Bronchial epithelial cell (primary cell): ENCODE data around the gene TEX9. TPM values are rescaled to one million over a fixed set of nuclear protein-coding genes. Genes with fewer than 3 reads are reported as not detected.

Source experiments
- DNase-seq: peaks from one replicate; pipeline ENCODE4 v3.0.0-alpha.2; 2010; ENCODE audit warnings: low read depth
- FAIRE-seq: peaks from 2 replicates; lab custom pipeline; 2011; peaks lifted over from hg19 to GRCh38; lab: Jason Lieb, UNC
- H3K27me3 ChIP-seq: 2 replicates; pipeline ENCODE4 v1.5.1; 2011; ENCODE audit warnings: low read length; ENCODE audit not compliant: control insufficient read depth, insufficient read depth
- H3K36me3 ChIP-seq: 2 replicates; pipeline ENCODE4 v1.5.1; 2011; ENCODE audit warnings: low read length; ENCODE audit not compliant: control insufficient read depth, insufficient read depth
- H3K4me3 ChIP-seq: 2 replicates; pipeline ENCODE4 v1.5.1; 2011; ENCODE audit warnings: mild to moderate bottlenecking, low read depth, low read length, control low read depth
- total RNA-seq: library from RNA; depleted of rRNA; stranded (reverse); fragments of >200 nt; gene quantifications from 2 replicates; pipeline ENCODE4 v1.2.1, GENCODE V29; 2014
- TF ChIP-seq, protein P1 (sequence below): IDR thresholded peaks from 2 replicates; pipeline ENCODE4 v1.5.1; 2011; ENCODE audit warnings: mild to moderate bottlenecking, moderate library complexity, low read length, control low read depth, inconsistent platforms; ENCODE audit not compliant: insufficient read depth, severe bottlenecking

TEX9 gene
- total RNA-seq, 1 donor from 2014 or later: 2.6 TPM

DNA sequence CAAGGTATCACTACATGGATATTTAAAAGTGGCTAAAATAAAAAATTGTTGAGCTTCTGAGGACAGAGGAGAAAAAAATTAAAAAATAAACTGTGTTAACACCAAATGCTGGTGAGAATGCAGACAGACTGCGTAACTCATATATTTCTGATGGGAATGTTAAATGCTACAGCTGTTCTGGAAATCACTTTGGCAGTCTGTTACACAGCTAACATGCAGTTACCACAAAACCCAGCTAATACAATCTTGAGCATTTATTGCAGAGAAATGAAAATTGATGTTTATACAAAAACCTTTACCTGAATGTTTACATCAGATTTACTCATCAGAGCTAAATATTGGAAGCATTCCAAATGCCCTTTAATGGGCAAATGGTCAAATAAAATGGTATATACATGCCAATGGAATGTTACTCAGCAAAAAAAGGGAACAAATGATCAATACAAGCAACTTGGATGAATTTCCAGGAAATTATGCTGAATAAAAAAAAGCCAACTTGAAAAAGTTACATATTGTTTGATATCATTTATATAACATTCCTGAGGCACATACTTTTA, 75.1 kb downstream of the TEX9 start:
- DNase-seq (peak; percentile 21), FAIRE-seq (no peak)
- Histone ChIP-seq H3K36me3 (no peaks in the 10 kb centered on the region), H3K4me3 (no peak overlapping the region), H3K27me3 (no peaks in the 10 kb centered on the region)
- TF ChIP-seq, protein P1, sequence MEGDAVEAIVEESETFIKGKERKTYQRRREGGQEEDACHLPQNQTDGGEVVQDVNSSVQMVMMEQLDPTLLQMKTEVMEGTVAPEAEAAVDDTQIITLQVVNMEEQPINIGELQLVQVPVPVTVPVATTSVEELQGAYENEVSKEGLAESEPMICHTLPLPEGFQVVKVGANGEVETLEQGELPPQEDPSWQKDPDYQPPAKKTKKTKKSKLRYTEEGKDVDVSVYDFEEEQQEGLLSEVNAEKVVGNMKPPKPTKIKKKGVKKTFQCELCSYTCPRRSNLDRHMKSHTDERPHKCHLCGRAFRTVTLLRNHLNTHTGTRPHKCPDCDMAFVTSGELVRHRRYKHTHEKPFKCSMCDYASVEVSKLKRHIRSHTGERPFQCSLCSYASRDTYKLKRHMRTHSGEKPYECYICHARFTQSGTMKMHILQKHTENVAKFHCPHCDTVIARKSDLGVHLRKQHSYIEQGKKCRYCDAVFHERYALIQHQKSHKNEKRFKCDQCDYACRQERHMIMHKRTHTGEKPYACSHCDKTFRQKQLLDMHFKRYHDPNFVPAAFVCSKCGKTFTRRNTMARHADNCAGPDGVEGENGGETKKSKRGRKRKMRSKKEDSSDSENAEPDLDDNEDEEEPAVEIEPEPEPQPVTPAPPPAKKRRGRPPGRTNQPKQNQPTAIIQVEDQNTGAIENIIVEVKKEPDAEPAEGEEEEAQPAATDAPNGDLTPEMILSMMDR: no peak

- Histone ChIP-seq H3K27me3 (no peaks in the 10 kb centered on the region), H3K36me3 (no peaks in the 10 kb centered on the region), H3K4me3 (no peak overlapping the region)
- FAIRE-seq (no peak), DNase-seq (no peak)
- TF ChIP-seq, protein P1: no peak
These were observed 77.1 kb downstream of the TEX9 start for GRCh38 chr15:56442354-56442753.

DNA sequence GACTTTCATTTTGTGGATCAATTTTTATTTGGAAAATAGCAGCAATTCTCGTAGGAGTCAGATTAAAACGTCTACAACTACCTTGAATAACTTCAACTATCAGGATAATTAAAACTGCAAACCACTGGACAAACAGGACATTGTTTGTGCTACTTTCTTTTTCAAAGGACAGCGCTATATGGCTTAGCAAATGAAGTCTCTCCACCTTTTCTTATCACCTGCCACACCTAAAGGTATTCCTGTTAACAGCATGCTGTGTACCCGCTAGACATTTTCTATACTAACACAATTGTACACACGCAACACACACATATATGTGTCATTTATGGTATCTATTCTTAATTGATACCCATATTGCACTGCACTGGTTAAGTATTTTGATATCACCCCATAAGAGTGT, 80.5 kb downstream of the TEX9 start:
- H3K27me3 ChIP-seq: no peaks in the 10 kb centered on the region
- H3K4me3 ChIP-seq: no peak overlapping the region
- TF ChIP-seq, protein P1: no peak
- H3K36me3 ChIP-seq: no peaks in the 10 kb centered on the region
- FAIRE-seq (no peak), DNase-seq (no peak)

GRCh38 chr15:56454836-56455235, 89.6 kb downstream of the TEX9 start:
- Histone ChIP-seq H3K27me3 (no peaks in the 10 kb centered on the region), H3K4me3 (no peak overlapping the region), H3K36me3 (no peaks in the 10 kb centered on the region)
- FAIRE-seq: no peak
- DNase-seq: no peak
- TF ChIP-seq, protein P1: no peak

GRCh38 chr15:56456229-56456628, 91.0 kb downstream of the TEX9 start:
- FAIRE-seq (no peak), DNase-seq (no peak)
- TF ChIP-seq, protein P1: no peak
- Histone ChIP-seq H3K36me3 (no peaks in the 10 kb centered on the region), H3K27me3 (no peaks in the 10 kb centered on the region), H3K4me3 (no peak overlapping the region)

GRCh38 chr15:56459096-56459495, 93.9 kb downstream of the TEX9 start:
- no peak for FAIRE-seq
- DNase-seq: no peak
- H3K27me3 ChIP-seq: no peaks in the 10 kb centered on the region
- TF ChIP-seq, protein P1: no peak
- no peak overlapping the region for H3K4me3 ChIP-seq
- no peaks in the 10 kb centered on the region for H3K36me3 ChIP-seq
